GM12878 (cell line): ENCODE measurements around the gene RAB6B. TPM values are rescaled to one million over a fixed set of nuclear protein-coding genes. Genes with fewer than 3 reads are reported as not detected.

Experiments
- ATAC-seq: fragments of 200-7000 bp; cut with Tn5 transposase; 3 replicates; pipeline ENCODE4 v1.9.1; 2020; ENCODE audit warnings: mild to moderate bottlenecking, moderate library complexity
- BruUV-seq: library from RNA; stranded (reverse); fragments of 400-500 nt; replicated peaks from 2 replicates; lab custom pipeline; 2021; lab: Mats Ljungman, UMichigan
- CTCF ChIA-PET: fragments of 300-600 bp; sonication (Branson Sonifier 250); formaldehyde crosslinking; extraction: SDS; loops from one replicate; lab custom pipeline; 2021; ENCODE audit warnings: inconsistent platforms; lab: Yijun Ruan, JAX
- POLR2A ChIA-PET: fragments of 350-600 bp; formaldehyde crosslinking; extraction: SDS; loops from one replicate; lab custom pipeline; 2021; ENCODE audit warnings: inconsistent platforms; lab: Charles Lee
- RAD21 ChIA-PET: fragments of 300-600 bp; sonication (Branson Sonifier 250); formaldehyde crosslinking; loops from one replicate; lab custom pipeline; 2023; ENCODE audit warnings: antibody characterized with exemption; ENCODE audit not compliant: unreplicated experiment; lab: Charles Lee
- SMC1A ChIA-PET: fragments of 300-600 bp; sonication (Branson Sonifier 250); formaldehyde crosslinking; loops from one replicate; lab custom pipeline; 2023; ENCODE audit not compliant: unreplicated experiment, uncharacterized antibody; lab: Charles Lee
- DNase-seq: peaks from one replicate; pipeline ENCODE4 v3.0.0-alpha.2; 2011; ENCODE audit warnings: low read depth, low spot score
- FAIRE-seq: peaks from 3 replicates; lab custom pipeline; 2011; peaks lifted over from hg19 to GRCh38; lab: Jason Lieb, UNC
- H2AFZ ChIP-seq: 2 replicates; pipeline ENCODE4 v1.6.0; 2011; ENCODE audit warnings: low read depth, low read length, control low read depth; ENCODE audit not compliant: control insufficient read depth
- H3K27ac ChIP-seq: 2 replicates; pipeline ENCODE4 v1.5.1; 2011; ENCODE audit warnings: control low read depth; ENCODE audit not compliant: control insufficient read depth, insufficient read depth
- H3K27me3 ChIP-seq, 2 experiments: replicated peaks in 1 of 2; 2 replicates each; pipeline versions ENCODE4 v1.6.0 to v1.6.1; 2011; ENCODE audit warnings: low read length in 1 of 2; ENCODE audit not compliant: control insufficient read depth in 2 of 2, insufficient read depth in 2 of 2
- H3K36me3 ChIP-seq, 2 experiments: 2 replicates each; pipeline ENCODE4 v1.5.1; 2011; ENCODE audit warnings: low read length in 1 of 2; ENCODE audit not compliant: control insufficient read depth in 2 of 2, insufficient read depth in 2 of 2
- H3K4me1 ChIP-seq: 2 replicates; pipeline ENCODE4 v1.6.1; 2011; ENCODE audit warnings: mild to moderate bottlenecking, low read length, moderate library complexity, mixed read lengths; ENCODE audit not compliant: control insufficient read depth, insufficient read depth
- H3K4me2 ChIP-seq: 2 replicates; pipeline ENCODE4 v1.6.0; 2011; ENCODE audit warnings: control low read depth; ENCODE audit not compliant: control insufficient read depth, insufficient read depth
- H3K4me3 ChIP-seq: fragments of 200-600 bp; sonication (generic); 2 replicates; pipeline ENCODE4 v1.5.1; 2016
- H3K79me2 ChIP-seq: 2 replicates; pipeline ENCODE4 v1.6.0; 2011; ENCODE audit warnings: low read length; ENCODE audit not compliant: control insufficient read depth, insufficient read depth
- H3K9ac ChIP-seq: 2 replicates; pipeline ENCODE4 v1.8.0; 2011; ENCODE audit warnings: low read length, control low read depth, mixed read lengths; ENCODE audit not compliant: control insufficient read depth, insufficient read depth
- H3K9me3 ChIP-seq: replicated peaks from 3 replicates; pipeline ENCODE4 v1.5.1; 2011; ENCODE audit warnings: mild to moderate bottlenecking, low read length; ENCODE audit not compliant: control insufficient read depth, insufficient read depth
- H4K20me1 ChIP-seq: 2 replicates; pipeline ENCODE4 v1.6.0; 2011; ENCODE audit not compliant: control insufficient read depth, insufficient read depth
- BHLHE40 ChIP-seq, 2 experiments: fragments of 450-650 bp in 1 of 2; IDR thresholded peaks; 2 replicates each; pipeline ENCODE4 v1.6.1; 2011 to 2017; ENCODE audit warnings: low read depth in 2 of 2, borderline replicate concordance in 1 of 2, improper control_type of control experiment in 1 of 2, low read length in 1 of 2, mild to moderate bottlenecking in 1 of 2
- DPF2 ChIP-seq: fragments of 450-650 bp; IDR thresholded peaks from 2 replicates; pipeline ENCODE4 v1.6.1; 2017; ENCODE audit warnings: mild to moderate bottlenecking
- KAT2A ChIP-seq: conservative IDR thresholded peaks from 2 replicates; pipeline ENCODE4 v1.6.1; 2011; ENCODE audit warnings: low read depth, low read length; ENCODE audit not compliant: control insufficient read depth
- NR2F1 ChIP-seq: fragments of 450-650 bp; conservative IDR thresholded peaks from 2 replicates; pipeline ENCODE4 v1.6.1; 2017; ENCODE audit warnings: mild to moderate bottlenecking
- NRF1 ChIP-seq: conservative IDR thresholded peaks from 2 replicates; pipeline ENCODE4 v1.6.1; 2011; ENCODE audit warnings: mild to moderate bottlenecking, low read depth, low read length, improper control_type of control experiment
- PAX8 ChIP-seq: fragments of 450-650 bp; IDR thresholded peaks from 2 replicates; pipeline ENCODE4 v1.6.1; 2017; ENCODE audit warnings: mild to moderate bottlenecking, moderate library complexity
- PKNOX1 ChIP-seq: fragments of 450-650 bp; IDR thresholded peaks from 2 replicates; pipeline ENCODE4 v1.6.1; 2016; ENCODE audit warnings: mild to moderate bottlenecking
- RAD21 ChIP-seq: IDR thresholded peaks from 2 replicates; pipeline ENCODE4 v1.6.1; 2011; ENCODE audit warnings: mild to moderate bottlenecking, low read depth, low read length, moderate library complexity; ENCODE audit not compliant: insufficient read depth
- RELA ChIP-seq: fragments of 450-650 bp; IDR thresholded peaks from 2 replicates; pipeline ENCODE4 v1.8.0; 2014; ENCODE audit warnings: borderline replicate concordance; ENCODE audit not compliant: partially characterized antibody
- SMAD5 ChIP-seq: IDR thresholded peaks from 2 replicates; pipeline ENCODE4 v1.6.1; 2016; ENCODE audit warnings: antibody characterized with exemption, low read depth
- SMARCA5 ChIP-seq: fragments of 450-650 bp; IDR thresholded peaks from 2 replicates; pipeline ENCODE4 v1.6.1; 2017; ENCODE audit warnings: mild to moderate bottlenecking
- TARDBP ChIP-seq: IDR thresholded peaks from 2 replicates; pipeline ENCODE4 v1.6.1; 2016; ENCODE audit warnings: borderline replicate concordance
- WRNIP1 ChIP-seq: IDR thresholded peaks from 2 replicates; pipeline ENCODE4 v1.6.1; 2011; ENCODE audit warnings: low read depth, low read length, improper control_type of control experiment, borderline replicate concordance
- YBX1 ChIP-seq: fragments of 450-650 bp; IDR thresholded peaks from 2 replicates; pipeline ENCODE4 v1.6.1; 2016; ENCODE audit warnings: antibody characterized with exemption
- ZNF24 ChIP-seq: fragments of 450-650 bp; IDR thresholded peaks from 2 replicates; pipeline ENCODE4 v1.6.1; 2017; ENCODE audit warnings: antibody characterized with exemption, mild to moderate bottlenecking
- ZNF622 ChIP-seq: fragments of 450-650 bp; IDR thresholded peaks from 2 replicates; pipeline ENCODE4 v1.6.1; 2017; ENCODE audit warnings: mild to moderate bottlenecking, inconsistent platforms
- ZSCAN29 ChIP-seq: fragments of 450-650 bp; IDR thresholded peaks from 2 replicates; pipeline ENCODE4 v1.6.1; 2017; ENCODE audit warnings: mild to moderate bottlenecking, moderate library complexity
- ZZZ3 ChIP-seq: IDR thresholded peaks from 2 replicates; pipeline ENCODE4 v1.6.1; 2011; ENCODE audit warnings: low read depth; ENCODE audit not compliant: control insufficient read depth, insufficient read length
- WGBS: methylation state at CpG from one replicate; pipeline ENCODE4 v1.1.6; 2016; ENCODE audit warnings: low lambda C conversion rate; ENCODE audit not compliant: insufficient replicate concordance, insufficient coverage; ENCODE audit errors: missing lambda C conversion rate; 5-methylcytosine and 5-hydroxymethylcytosine counted together
- in situ Hi-C: fragments of 300-500 bp; cut with MboI; formaldehyde crosslinking; loops from 9 replicates; pipeline ENCODE4 v1.14.3; 2018; ENCODE audit warnings: mixed read lengths
- intact Hi-C: fragments of 100-400 bp; cut with micrococcal nuclease; formaldehyde crosslinking; loops from one replicate; pipeline ENCODE4 v1.14.2; 2022; ENCODE audit not compliant: unreplicated experiment
- polyA plus RNA-seq, 11 experiments: library from polyadenylated mRNA; depleted of rRNA in 4 of 11; unstranded in 6 of 11; stranded (reverse) in 5 of 11; fragments of >200 nt; fragmentation: Nextera tagmentation in 4 of 11; fragmentation: Illumina TruSeq in 1 of 11; extraction: Ambion mirVana in 4 of 11; extraction: Trizol in 1 of 11; gene quantifications; 1 replicate in 1 of 11; 2 replicates in 10 of 11; pipeline versions ENCODE4 v1.2.1 to v1.2.3, GENCODE V29; 2011 to 2016; ENCODE audit warnings: inconsistent platforms in 2 of 11, missing spikeins in 2 of 11, low read depth in 1 of 11
- total RNA-seq, 4 experiments: library from RNA; depleted of rRNA in 3 of 4; stranded (reverse); fragments of >200 nt in 3 of 4; fragmentation: Illumina TruSeq in 1 of 4; extraction: Trizol in 1 of 4; gene quantifications; 2 replicates each; pipeline versions ENCODE4 v1.2.1 to v1.2.3, GENCODE V29; 2013 to 2021
- TF ChIP-seq, protein P1 (sequence below): fragments of 150-350 bp; IDR thresholded peaks from 2 replicates; pipeline ENCODE4 v1.6.1; 2016; ENCODE audit warnings: low read depth, low read length
- TF ChIP-seq, protein P2 (sequence below): IDR thresholded peaks from 2 replicates; pipeline ENCODE4 v1.6.1; 2011; ENCODE audit warnings: borderline replicate concordance, low read depth, mild to moderate bottlenecking, moderate library complexity, low read length; ENCODE audit not compliant: insufficient read depth, poor library complexity, severe bottlenecking

Gene RAB6B
- total and polyA plus RNA-seq, 10 of the 15 experiments (the other 5 are each of a cell fraction or from before 2014, with no cell fraction given), result 0.01 to 0.16 (median 0.04) TPM; not detected in 5

DNA sequence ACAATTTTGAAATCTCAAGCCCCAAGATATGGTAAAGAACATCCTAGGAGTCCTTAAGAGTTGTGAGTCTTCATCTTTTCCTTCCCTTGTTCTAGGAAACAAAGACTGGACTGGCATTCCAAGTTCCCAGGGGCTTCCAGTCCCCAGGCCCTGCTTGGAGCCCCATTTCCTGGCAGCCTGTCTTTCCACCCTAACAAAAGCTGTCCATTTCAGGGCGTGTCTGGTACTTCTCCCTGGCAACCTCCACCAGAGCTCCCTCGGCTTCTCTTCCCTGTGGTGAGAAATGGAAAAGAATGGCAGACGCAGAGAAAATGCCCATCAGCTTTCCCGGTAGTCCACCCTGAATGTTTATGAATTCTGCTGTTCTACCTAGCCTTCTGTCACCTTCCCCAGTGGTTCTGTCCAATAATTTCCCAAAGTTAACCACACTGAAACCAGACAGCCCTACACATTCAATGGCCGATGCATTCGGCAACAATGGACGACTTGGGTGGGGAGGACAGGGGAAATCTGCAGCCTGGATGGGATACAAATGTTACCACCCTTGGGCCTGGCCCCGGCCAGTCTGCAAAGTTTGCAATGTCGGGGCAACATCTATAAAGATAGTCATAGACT lies 6.8 kb downstream of the RAB6B start:
- Histone ChIP-seq H3K27ac (no peak overlapping the region), H3K4me1 (no peaks in the 10 kb centered on the region), H3K27me3 (peaks cover under 1 to 6% of the 10 kb centered on the region in 2 experiments; a peak in 3 of 4 replicates), H3K9ac (no peak overlapping the region), H4K20me1 (no peaks in the 10 kb centered on the region; the same call in 1 of the 2 replicates), H3K79me2 (no peaks in the 10 kb centered on the region), H3K4me3 (no peak overlapping the region), H3K9me3 (no peaks in the 10 kb centered on the region), H3K36me3 (no peaks in the 10 kb centered on the region), H2AFZ (no peak overlapping the region), H3K4me2 (no peak overlapping the region)
- 45% methylated on average over 9 of the region's 9 CpGs for WGBS
- no peak for ATAC-seq
- DNase-seq, result no peak
- in situ Hi-C loops (no loop called here), intact Hi-C loops (no loop called here)
- ChIA-PET CTCF (no interaction called here), POLR2A (no interaction called here), RAD21 (no interaction called here), SMC1A (no interaction called here)
- no TSS peak for BruUV-seq
- FAIRE-seq, result no peak
- TF ChIP-seq KAT2A (no peak), SMARCA5 (no peak), RELA (no peak), NR2F1 (no peak), PAX8 (no peak), PKNOX1 (no peak), ZNF24 (no peak), BHLHE40 (IDR thresholded peaks at IDR 0.05; ENCODE audit: borderline replicate concordance in 1 of 2, low read depth in 2 of 2, low read length in 1 of 2) (no peak), WRNIP1 (no peak), ZNF622 (no peak), RAD21 (no peak), YBX1 (no peak), NRF1 (no peak), DPF2 (no peak), SMAD5 (no peak), ZZZ3 (no peak), ZSCAN29 (no peak), TARDBP (no peak)
- TF ChIP-seq, protein P1, sequence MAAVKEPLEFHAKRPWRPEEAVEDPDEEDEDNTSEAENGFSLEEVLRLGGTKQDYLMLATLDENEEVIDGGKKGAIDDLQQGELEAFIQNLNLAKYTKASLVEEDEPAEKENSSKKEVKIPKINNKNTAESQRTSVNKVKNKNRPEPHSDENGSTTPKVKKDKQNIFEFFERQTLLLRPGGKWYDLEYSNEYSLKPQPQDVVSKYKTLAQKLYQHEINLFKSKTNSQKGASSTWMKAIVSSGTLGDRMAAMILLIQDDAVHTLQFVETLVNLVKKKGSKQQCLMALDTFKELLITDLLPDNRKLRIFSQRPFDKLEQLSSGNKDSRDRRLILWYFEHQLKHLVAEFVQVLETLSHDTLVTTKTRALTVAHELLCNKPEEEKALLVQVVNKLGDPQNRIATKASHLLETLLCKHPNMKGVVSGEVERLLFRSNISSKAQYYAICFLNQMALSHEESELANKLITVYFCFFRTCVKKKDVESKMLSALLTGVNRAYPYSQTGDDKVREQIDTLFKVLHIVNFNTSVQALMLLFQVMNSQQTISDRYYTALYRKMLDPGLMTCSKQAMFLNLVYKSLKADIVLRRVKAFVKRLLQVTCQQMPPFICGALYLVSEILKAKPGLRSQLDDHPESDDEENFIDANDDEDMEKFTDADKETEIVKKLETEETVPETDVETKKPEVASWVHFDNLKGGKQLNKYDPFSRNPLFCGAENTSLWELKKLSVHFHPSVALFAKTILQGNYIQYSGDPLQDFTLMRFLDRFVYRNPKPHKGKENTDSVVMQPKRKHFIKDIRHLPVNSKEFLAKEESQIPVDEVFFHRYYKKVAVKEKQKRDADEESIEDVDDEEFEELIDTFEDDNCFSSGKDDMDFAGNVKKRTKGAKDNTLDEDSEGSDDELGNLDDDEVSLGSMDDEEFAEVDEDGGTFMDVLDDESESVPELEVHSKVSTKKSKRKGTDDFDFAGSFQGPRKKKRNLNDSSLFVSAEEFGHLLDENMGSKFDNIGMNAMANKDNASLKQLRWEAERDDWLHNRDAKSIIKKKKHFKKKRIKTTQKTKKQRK, result no peak
- TF ChIP-seq, protein P2, sequence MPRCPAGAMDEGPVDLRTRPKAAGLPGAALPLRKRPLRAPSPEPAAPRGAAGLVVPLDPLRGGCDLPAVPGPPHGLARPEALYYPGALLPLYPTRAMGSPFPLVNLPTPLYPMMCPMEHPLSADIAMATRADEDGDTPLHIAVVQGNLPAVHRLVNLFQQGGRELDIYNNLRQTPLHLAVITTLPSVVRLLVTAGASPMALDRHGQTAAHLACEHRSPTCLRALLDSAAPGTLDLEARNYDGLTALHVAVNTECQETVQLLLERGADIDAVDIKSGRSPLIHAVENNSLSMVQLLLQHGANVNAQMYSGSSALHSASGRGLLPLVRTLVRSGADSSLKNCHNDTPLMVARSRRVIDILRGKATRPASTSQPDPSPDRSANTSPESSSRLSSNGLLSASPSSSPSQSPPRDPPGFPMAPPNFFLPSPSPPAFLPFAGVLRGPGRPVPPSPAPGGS, result no peak
